Renal cortex interstitium (tissue), 11 donors: ENCODE results near the gene RBSN. TPM values are rescaled to one million over a fixed set of nuclear protein-coding genes. Genes with fewer than 3 reads are reported as not detected.

ENCODE experiments used
- DNase-seq, 11 donors: peaks; one replicate each; pipeline ENCODE4 v3.0.0-alpha.2; 2013; ENCODE audit warnings: low read depth in 9 of 11, low spot score in 4 of 11; ENCODE audit errors: extremely low read depth in 1 of 11
- polyA plus RNA-seq, 3 donors: library from polyadenylated mRNA; unstranded; fragments of 120-200 nt; gene quantifications; one replicate each; pipeline ENCODE4 v1.2.1, GENCODE V29; 2013; ENCODE audit not compliant: insufficient read length in 3 of 3

RBSN gene
- polyA plus RNA-seq, 3 donors, result 23.5 to 28.8 (median 25.7) TPM

GRCh38 chr3:15042936-15043335 is 56.0 kb downstream of the RBSN start:
- no peak for DNase-seq

- DNase-seq, result no peak
Measured at GRCh38 chr3:15041950-15042349, 57.0 kb downstream of the RBSN start.

- no peak for DNase-seq
Measured at GRCh38 chr3:15040844-15041243, 58.1 kb downstream of the RBSN start.

GRCh38 chr3:15038306-15038705 is 60.6 kb downstream of the RBSN start:
- DNase-seq, result no peak

GRCh38 chr3:15033103-15033502 is 65.8 kb downstream of the RBSN start:
- DNase-seq, result no peak

GRCh38 chr3:15032650-15033049 is 66.3 kb downstream of the RBSN start:
- no peak for DNase-seq

GRCh38 chr3:15029625-15030024 is 69.3 kb downstream of the RBSN start:
- no peak for DNase-seq

- no peak for DNase-seq
Measured at GRCh38 chr3:15023719-15024118, 75.2 kb downstream of the RBSN start.

- DNase-seq, result no peak
Measured at GRCh38 chr3:15023249-15023648, 75.7 kb downstream of the RBSN start.

Other genes starting within 250 kb of the RBSN start
- 10 to 100 TPM; 43.4 to 61.8 (median 44.4) TPM for gene NR2C2, start 151.6 kb downstream of the RBSN start, polyA plus RNA-seq
- 100 to 1,000 TPM in 1 of 3 donors, 10 to 100 TPM in 2; 64.9 to 107 (median 67.9) TPM for gene MRPS25, start 33.8 kb downstream of the RBSN start, polyA plus RNA-seq
- 10 to 100 TPM; 40.3 to 54.1 (median 51.6) TPM for gene CAPN7, start 107.1 kb upstream of the RBSN start, polyA plus RNA-seq
- 10 to 100 TPM; 58.1 to 60.9 (median 60.5) TPM for gene SH3BP5, start 233.4 kb upstream of the RBSN start, polyA plus RNA-seq